ENCODE data around the gene CHRNB2.

The CHRNB2 gene

GRCh38 chr1:154536570-154536969 is 31.0 kb upstream of the CHRNB2 start:
- POLR2A ChIA-PET, result interaction anchor here (0.5 to 1.0 kb wide), 2 partner anchors 10 to 22 kb away, joined by 5 read pairs; partner anchors contain the start of gene UBE2Q1
- Histone ChIP-seq H3K4me1 (ENCODE audit: control insufficient read depth, insufficient read depth, low read length) (no peaks in the 10 kb centered on the region), H3K9me3 (ENCODE audit: control insufficient read depth, insufficient read depth, low read depth, low read length) (no peaks in the 10 kb centered on the region), H3K4me3 (ENCODE audit: low read depth, low read length) (no peak overlapping the region), H3K36me3 (ENCODE audit: control insufficient read depth in 2 of 2, insufficient read depth in 1 of 2, low read length in 2 of 2) (no peaks in the 10 kb centered on the region), H3K27ac (ENCODE audit: extremely low read depth, low read depth, low read length) (no peak overlapping the region)
- CTCF ChIA-PET, result interaction anchor here (3.0 to 6.1 kb wide), 2 partner anchors 10 to 55 kb away, joined by 15 to 59 read pairs; no protein-coding TSS in a partner anchor
- TF ChIP-seq ZNF660 (tag by site-specific recombination; IDR thresholded peaks at IDR 0.05) (no peak), GFI1B (tag by site-specific recombination; IDR thresholded peaks at IDR 0.05) (no peak), GLI4 (tag by site-specific recombination; IDR thresholded peaks at IDR 0.05) (no peak), ZNF121 (tag by site-specific recombination; IDR thresholded peaks at IDR 0.05) (no peak), ZNF513 (tag by site-specific recombination; IDR thresholded peaks at IDR 0.05) (no peak), PRDM6 (tag by site-specific recombination; IDR thresholded peaks at IDR 0.05) (no peak), ZNF174 (tag by site-specific recombination; IDR thresholded peaks at IDR 0.05) (no peak), ELK4 (IDR thresholded peaks at IDR 0.05; ENCODE audit: borderline replicate concordance, low read depth, low read length) (no peak), ZNF416 (tag by site-specific recombination; IDR thresholded peaks at IDR 0.05) (no peak), ZNF211 (tag by site-specific recombination; IDR thresholded peaks at IDR 0.05; ENCODE audit: low read depth) (no peak), TRIM28 (IDR thresholded peaks at IDR 0.05; ENCODE audit: borderline replicate concordance, low read length) (no peak), ZNF645 (tag by site-specific recombination; IDR thresholded peaks at IDR 0.05) (no peak), ZNF175 (tag by site-specific recombination; IDR thresholded peaks at IDR 0.05) (no peak)

- CTCF ChIA-PET, result interaction anchor here (0.6 to 1.4 kb wide), 4 partner anchors 59 to 252 kb away, joined by 3 to 6 read pairs (median 4); no protein-coding TSS in a partner anchor
- Histone ChIP-seq H3K36me3 (ENCODE audit: control insufficient read depth in 2 of 2, insufficient read depth in 1 of 2, low read length in 2 of 2) (no peaks in the 10 kb centered on the region), H3K27ac (ENCODE audit: extremely low read depth, low read depth, low read length) (no peak overlapping the region), H3K4me1 (ENCODE audit: control insufficient read depth, insufficient read depth, low read length) (no peaks in the 10 kb centered on the region), H3K4me3 (ENCODE audit: low read depth, low read length) (no peak overlapping the region), H3K9me3 (ENCODE audit: control insufficient read depth, insufficient read depth, low read depth, low read length) (no peaks in the 10 kb centered on the region)
- POLR2A ChIA-PET, result no interaction called here
- no peak for TF ChIP-seq PBX3 (CRISPR knock-in tag; IDR thresholded peaks at IDR 0.05)
- TF ChIP-seq ZNF24 (tag by site-specific recombination; IDR thresholded peaks at IDR 0.05), result no peak
- TF ChIP-seq ZBTB6 (tag by site-specific recombination; IDR thresholded peaks at IDR 0.05), result no peak
- no peak for TF ChIP-seq ZNF777 (tag by site-specific recombination; IDR thresholded peaks at IDR 0.05; ENCODE audit: borderline replicate concordance)
- no peak for TF ChIP-seq ZNF266 (tag by site-specific recombination; IDR thresholded peaks at IDR 0.05; ENCODE audit: low read depth)
- no peak for TF ChIP-seq WT1 (tag by site-specific recombination; IDR thresholded peaks at IDR 0.05)
- no peak for TF ChIP-seq ZNF571 (tag by site-specific recombination; IDR thresholded peaks at IDR 0.05)
- no peak for TF ChIP-seq ZBTB44 (tag by site-specific recombination; IDR thresholded peaks at IDR 0.05)
- TF ChIP-seq PRDM1 (tag by site-specific recombination; IDR thresholded peaks at IDR 0.05), result no peak
- TF ChIP-seq ZNF645 (tag by site-specific recombination; IDR thresholded peaks at IDR 0.05), result no peak
Measured at GRCh38 chr1:154539486-154540483, 27.8 kb upstream of the CHRNB2 start.

Measured in HEK293 (cell line).